Measurements from ENCODE around the gene CCDC142.
A peak's percentile ranks its signal among the peaks of the same experiment; 100 is the strongest.
"Not testable (repeated sequence)": the region's sequence is repeated elsewhere in the genome, so short reads cannot be mapped to it uniquely, and the experiment has no call there.

Gene CCDC142

GRCh38 chr2:74472086-74472944 lies 10.5 kb downstream of the CCDC142 start, which contains the start of gene MRPL53:
MRPL53 (minus strand) TSS chr2:74472680; CDS start chr2:74472660, 20 bp downstream.
- FAIRE-seq (peak; percentile 84), DNase-seq (ENCODE audit: extremely low spot score, insufficient read length, low read depth) (peak; percentile 82)

GRCh38 chr2:74471332-74472065 lies 11.3 kb downstream of the CCDC142 start:
- DNase-seq (ENCODE audit: extremely low spot score, insufficient read length, low read depth) (no peak), FAIRE-seq (no peak)

- not testable (repeated sequence) for DNase-seq (ENCODE audit: extremely low spot score, insufficient read length, low read depth); FAIRE-seq
Observed at GRCh38 chr2:74470742-74471141, 12.1 kb downstream of the CCDC142 start.

- no peak for FAIRE-seq
- no peak for DNase-seq (ENCODE audit: extremely low spot score, insufficient read length, low read depth)
Observed at GRCh38 chr2:74464406-74464805, 18.4 kb downstream of the CCDC142 start.

- FAIRE-seq, result no peak
- DNase-seq (ENCODE audit: extremely low spot score, insufficient read length, low read depth), result no peak
Observed at GRCh38 chr2:74462786-74463105, 20.1 kb downstream of the CCDC142 start.

GRCh38 chr2:74462054-74462785 lies 20.6 kb downstream of the CCDC142 start:
- FAIRE-seq, result no peak
- no peak for DNase-seq (ENCODE audit: extremely low spot score, insufficient read length, low read depth)

GRCh38 chr2:74461187-74462053 lies 21.4 kb downstream of the CCDC142 start:
- FAIRE-seq (no peak), DNase-seq (ENCODE audit: extremely low spot score, insufficient read length, low read depth) (no peak)

GRCh38 chr2:74460187-74460586 lies 22.6 kb downstream of the CCDC142 start:
- DNase-seq (ENCODE audit: extremely low spot score, insufficient read length, low read depth); FAIRE-seq: not testable (repeated sequence)

GRCh38 chr2:74459503-74460118 lies 23.2 kb downstream of the CCDC142 start:
- not testable (repeated sequence) for DNase-seq (ENCODE audit: extremely low spot score, insufficient read length, low read depth); FAIRE-seq

- no peak for DNase-seq (ENCODE audit: extremely low spot score, insufficient read length, low read depth)
- FAIRE-seq, result no peak
Observed at GRCh38 chr2:74458938-74459363, 23.8 kb downstream of the CCDC142 start.

- FAIRE-seq, result peak; percentile 99
- DNase-seq (ENCODE audit: extremely low spot score, insufficient read length, low read depth), result peak; percentile 88
Observed at GRCh38 chr2:74458132-74458937, 24.5 kb downstream of the CCDC142 start, which contains the start of gene WBP1. WBP1 (plus strand) TSS chr2:74458438; CDS start chr2:74458603, 165 bp downstream.

GRCh38 chr2:74457549-74458131 lies 25.2 kb downstream of the CCDC142 start:
- FAIRE-seq (no peak), DNase-seq (ENCODE audit: extremely low spot score, insufficient read length, low read depth) (no peak)

GRCh38 chr2:74457129-74457548 lies 25.7 kb downstream of the CCDC142 start:
- FAIRE-seq (no peak), DNase-seq (ENCODE audit: extremely low spot score, insufficient read length, low read depth) (no peak)

- peak; percentile 99 for FAIRE-seq
Observed at GRCh38 chr2:74454654-74455511, 27.9 kb downstream of the CCDC142 start, which contains the start of gene INO80B. INO80B (plus strand) TSS chr2:74455087; CDS start chr2:74455117, 30 bp downstream.

GRCh38 chr2:74450570-74451190 lies 32.1 kb downstream of the CCDC142 start:
- FAIRE-seq, result no peak

More at GRCh38 chr2:74454654-74455511, 27.9 kb downstream of the CCDC142 start, which contains the start of gene INO80B:
- no peak for DNase-seq (ENCODE audit: extremely low spot score, insufficient read length, low read depth)

GRCh38 chr2:74448771-74449170 lies 34.0 kb downstream of the CCDC142 start:
- FAIRE-seq, result no peak
- DNase-seq (ENCODE audit: extremely low spot score, insufficient read length, low read depth), result no peak

More at GRCh38 chr2:74450570-74451190, 32.1 kb downstream of the CCDC142 start:
- DNase-seq (ENCODE audit: extremely low spot score, insufficient read length, low read depth), result no peak

All from GM18507 (cell line).